Myocyte (in vitro differentiated cells): ENCODE results near the gene KDF1. TPM values are rescaled to one million over a fixed set of nuclear protein-coding genes. Genes with fewer than 3 reads are reported as not detected.
"Not testable (repeated sequence)": the region's sequence is repeated elsewhere in the genome, so short reads cannot be mapped to it uniquely, and the experiment has no call there.

Source experiments
- DNase-seq: peaks from one replicate; pipeline ENCODE4 v3.0.0-alpha.2; 2012; ENCODE audit warnings: low read depth
- total RNA-seq: library from RNA; depleted of rRNA; stranded (reverse); fragments of >200 nt; gene quantifications from 2 replicates; pipeline ENCODE4 v1.2.3, GENCODE V29; 2014

The KDF1 gene
- total RNA-seq, 1 donor from 2014 or later, result not detected

DNA sequence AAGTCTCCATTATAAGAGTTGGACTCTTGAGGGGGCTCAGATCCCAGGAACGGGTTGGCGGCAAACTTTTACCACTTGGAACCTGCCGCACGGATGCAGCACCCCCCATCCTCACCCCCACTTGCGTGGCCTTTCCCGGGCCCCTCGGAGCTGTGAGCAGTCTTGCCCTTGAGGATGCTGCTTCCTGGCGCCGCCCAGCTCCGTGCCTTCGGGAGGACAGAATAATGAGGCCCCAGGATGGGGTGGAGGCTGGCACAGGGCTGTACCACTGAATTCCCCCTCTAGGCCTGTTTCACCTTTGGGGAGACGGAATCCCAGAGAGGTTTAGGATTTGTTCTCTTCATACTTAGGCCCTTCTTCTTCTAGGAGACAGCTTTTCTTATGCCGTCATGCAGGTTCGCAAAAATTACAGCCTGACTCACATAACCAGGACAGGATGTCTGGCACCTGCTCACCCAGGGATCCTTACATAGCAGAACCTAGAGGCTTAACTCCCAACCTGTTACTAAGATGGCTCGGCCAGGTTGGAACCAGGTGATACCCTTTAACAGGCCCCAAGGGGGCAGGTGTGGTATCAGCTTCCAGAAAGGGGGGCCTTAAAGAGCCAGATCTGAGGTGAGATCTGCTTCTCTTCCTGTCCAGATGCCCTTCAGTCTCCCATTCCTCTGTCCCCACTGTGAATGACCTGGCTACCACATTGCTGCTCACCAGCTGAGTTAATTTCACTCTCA is 34.7 kb upstream of the KDF1 start:
- no peak for DNase-seq

DNA sequence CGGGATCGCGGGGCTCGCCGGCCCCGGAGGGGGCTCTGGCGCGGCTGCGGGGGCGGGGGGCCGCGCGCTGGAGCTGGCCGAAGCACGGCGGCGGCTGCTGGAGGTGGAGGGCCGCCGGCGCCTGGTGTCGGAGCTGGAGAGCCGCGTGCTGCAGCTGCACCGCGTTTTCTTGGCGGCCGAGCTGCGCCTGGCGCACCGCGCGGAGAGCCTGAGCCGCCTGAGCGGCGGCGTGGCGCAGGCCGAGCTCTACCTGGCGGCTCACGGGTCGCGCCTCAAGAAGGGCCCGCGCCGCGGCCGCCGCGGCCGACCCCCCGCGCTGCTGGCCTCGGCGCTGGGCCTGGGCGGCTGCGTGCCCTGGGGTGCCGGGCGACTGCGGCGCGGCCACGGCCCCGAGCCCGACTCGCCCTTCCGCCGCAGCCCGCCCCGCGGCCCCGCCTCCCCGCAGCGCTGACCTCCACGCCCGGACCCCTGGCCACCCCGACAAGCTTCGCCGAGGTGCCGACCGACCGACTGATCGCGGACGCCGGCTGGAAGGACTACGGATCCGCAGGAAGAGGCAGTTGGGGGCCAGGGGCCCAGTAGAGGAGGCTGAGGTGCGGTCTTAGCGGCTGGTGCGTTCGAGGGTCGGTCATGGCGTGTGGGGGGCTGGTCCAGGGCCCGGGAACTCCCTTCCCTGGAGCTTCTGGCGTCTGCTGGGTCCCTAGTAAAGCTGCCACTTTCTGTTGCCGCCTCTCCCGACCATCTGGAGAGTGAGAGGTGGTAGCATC is 33.9 kb upstream of the KDF1 start:
- no peak for DNase-seq

DNA sequence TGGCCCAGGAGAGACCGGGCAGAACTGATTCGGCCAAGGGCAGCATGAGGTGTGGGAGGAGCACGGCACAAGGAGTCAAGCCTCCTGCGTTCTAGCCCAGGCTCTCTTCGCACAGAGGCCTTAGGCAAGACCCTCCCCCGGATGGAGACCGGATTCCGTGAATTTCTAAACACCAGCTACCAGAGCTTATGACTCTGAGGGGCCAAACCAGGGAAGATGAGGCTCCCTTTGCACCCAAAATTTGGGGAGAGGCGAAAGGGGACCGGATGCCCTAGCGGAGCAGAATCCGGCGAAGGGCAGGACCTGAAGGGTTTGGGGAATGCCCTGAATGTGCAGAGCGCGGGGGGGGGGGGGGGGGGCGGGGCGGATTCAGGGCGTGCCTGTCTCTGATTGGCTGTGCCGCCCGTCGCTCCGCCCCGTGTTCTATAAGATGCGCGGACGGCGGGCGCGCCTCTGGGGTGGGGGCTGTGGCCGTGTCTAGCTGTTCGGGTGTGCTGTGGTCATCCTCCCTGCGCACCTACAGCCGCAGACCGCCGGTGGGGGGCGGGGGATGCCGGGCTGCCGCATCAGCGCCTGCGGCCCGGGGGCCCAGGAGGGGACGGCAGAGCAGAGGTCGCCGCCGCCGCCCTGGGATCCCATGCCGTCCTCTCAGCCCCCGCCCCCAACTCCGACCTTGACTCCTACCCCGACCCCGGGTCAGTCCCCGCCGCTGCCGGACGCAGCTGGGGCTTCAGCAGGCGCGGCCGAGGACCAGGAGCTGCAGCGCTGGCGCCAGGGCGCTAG is 33.2 kb upstream of the KDF1 start, which contains the start of gene TRNP1:
TRNP1 (plus strand) TSS at position 456 of the 783 bp plus-strand sequence; CDS start at position 551, 95 bp downstream.
- peak; percentile 52 for DNase-seq

DNA sequence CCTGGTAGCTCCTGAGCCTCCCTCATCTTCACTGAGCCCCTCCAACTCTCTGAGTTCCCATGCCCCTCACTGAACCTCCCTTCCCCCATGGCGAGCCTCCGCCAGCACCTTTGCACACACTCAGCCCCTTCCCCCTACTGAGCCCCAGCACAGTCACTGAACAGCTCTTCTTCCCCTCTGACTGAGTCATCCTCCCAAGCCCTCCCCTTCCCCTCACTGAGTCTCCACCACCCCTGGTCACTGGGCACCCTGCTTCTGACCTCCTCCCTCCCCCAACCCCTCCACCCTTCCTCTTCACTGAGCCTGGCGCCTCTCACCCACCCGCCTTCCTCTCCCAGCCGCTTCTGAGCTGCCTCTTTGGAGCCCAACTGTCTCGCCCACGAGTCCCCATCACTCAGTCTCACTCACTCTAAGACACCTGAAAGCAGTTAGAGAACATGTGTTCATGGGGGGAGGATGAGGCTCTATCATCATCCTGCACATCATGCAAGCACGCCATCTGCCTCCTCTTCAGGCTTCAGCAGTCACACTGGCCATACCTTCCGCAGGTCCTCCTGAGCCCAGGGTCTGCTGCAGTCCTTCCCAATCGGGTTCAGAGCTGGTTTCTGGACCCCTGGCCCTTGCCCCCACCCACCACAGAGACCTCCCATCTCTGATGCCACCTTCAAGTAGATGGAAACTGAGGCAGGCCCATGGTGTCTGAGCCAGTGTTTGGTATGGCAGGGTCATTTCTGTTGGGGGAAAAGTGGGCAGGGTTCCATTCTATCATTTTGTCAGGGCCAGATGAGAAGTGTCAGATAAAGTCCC is 31.2 kb upstream of the KDF1 start:
- no peak for DNase-seq

DNA sequence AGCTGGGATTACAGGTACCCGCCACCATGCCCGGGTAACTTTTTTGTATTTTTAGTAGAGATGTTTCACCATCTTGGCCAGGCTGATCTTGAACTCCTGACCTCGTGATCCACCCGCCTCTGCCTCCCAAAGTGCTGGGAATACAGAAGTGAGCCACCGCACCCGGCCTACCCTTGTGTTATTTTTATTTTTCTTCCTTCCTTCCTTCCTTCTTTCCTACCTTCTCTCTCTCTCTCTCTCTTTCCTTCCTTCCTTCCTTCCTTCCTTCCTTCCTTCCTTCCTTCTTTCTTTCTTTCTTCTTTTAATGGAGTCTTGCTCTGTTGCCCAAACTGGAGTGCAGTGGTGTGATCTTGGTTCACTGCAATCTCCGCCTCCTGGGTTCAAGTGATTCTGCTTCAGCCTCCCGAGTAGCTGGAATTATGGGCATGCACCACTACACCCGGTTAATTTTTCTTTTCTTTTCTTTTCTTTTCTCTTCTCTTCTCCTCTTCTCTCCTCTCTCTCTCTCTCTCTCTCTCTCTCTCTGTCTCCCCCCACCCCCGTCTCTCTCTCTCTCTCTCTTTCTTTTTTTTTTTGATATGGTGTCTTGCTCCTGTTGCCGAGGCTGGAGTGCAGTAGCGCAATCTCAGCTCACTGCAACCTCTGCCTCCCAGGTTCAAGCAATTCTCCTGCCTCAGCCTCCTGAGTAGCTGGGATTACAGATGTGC is 29.3 kb upstream of the KDF1 start:
- not testable (repeated sequence) for DNase-seq

DNA sequence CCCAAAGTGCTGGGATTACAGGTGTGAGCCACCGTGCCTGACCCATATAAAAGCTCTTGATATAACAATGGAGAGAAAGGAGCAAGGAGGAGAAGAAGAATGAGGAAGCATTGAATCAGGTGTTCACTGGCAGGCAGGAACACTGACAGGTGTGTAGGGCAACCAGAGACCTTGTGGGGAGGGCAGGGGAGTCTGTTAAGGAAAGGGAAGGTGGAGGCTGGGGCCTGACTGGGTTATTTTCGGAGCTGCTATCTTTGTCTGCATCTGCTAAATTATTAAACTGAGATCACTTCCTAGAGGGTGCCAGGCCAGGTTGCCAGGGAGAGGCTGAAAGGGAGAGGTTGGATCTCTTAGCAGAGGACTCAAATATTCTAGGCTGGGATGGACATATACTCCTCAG is 26.4 kb upstream of the KDF1 start:
- DNase-seq, result no peak

DNA sequence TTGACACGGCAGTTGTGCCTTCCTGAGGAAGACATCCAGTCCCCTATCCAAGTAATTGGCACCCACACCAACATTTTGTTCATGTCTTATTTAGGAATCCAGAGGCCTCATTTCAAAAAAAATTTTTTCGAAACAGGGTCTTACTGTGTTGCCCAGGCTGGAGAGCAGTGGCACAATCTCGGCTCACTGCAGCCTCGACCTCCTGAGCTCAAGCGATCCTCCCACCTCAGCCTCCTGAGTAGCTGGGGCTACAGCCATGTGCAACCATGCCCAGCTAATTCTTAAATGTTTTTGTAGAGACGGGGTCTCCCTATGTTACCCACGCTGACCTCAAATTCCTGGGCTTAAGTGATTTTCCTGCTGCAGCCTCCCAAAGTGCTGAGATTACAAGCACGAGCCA is 24.0 kb upstream of the KDF1 start:
- DNase-seq, result no peak

DNA sequence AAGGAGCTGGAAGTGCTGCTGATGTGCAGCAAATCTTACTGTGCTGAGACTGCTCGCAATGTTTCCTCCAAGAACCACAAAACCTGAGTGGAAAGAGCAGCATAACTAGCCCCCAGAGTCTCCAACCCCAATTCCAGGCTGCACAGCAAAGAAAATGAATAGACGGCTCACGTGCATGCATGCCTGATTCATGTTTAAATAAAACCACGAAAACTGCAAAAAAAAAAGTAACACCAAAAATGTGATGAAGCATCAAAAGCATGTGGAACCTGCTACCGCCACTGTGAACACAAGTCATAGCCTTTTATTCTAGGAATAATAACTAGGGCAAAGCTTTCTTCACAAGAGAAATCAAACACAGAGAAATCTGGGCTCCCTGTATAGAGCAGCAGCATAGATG is 23.6 kb upstream of the KDF1 start:
- no peak for DNase-seq

DNA sequence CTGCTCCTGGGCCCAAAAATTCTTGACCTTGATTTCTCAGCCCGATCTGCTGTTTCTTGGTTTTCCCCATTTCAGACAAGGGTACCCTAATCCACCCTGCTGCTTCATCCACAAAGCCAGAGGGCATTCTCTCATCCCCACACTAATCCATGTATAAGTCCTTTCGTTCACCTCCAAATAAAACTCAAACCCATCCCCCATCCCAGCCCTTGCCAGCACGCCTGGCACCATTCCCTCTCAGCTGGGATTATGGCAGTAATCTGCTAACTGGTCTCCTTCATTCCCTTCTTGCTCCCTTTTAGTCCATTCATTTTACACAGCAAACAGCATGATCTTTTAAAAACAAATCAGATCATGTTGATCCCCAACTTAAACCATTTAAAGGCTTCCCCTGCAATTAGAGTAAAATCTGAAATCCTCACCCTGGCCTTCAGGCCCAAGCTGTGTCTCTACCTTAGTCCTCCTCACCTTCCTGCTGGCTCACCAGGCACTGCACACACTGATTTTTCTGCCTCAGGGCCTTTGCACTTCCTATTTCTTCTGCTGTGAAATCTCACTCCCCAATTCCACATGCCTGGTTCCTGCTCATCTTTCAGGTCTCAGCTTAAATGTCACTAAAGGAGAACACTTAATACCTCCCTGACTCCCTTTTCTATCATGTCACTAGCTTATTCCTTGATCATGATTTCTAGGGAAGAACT is 21.0 kb upstream of the KDF1 start:
- no peak for DNase-seq

DNA sequence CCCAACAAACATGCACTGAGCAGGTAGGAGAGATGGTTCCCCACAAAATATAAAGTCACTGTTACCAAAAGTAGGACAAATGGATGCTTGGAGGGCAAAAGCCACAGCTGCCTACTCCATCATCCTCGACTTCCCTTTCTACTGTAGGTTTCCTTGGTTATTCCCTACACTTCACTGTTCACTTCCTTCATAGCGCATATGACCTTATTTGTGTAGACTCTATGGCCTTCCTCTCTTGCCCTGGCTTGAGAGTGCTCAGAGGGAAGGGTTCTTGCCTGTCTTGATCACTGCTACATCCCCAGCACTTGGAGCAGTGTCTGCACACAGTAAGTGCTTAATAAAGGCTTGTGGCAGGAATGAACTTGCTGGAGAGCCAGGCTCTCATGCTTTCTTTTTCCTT is 18.6 kb upstream of the KDF1 start:
- DNase-seq, result no peak

DNA sequence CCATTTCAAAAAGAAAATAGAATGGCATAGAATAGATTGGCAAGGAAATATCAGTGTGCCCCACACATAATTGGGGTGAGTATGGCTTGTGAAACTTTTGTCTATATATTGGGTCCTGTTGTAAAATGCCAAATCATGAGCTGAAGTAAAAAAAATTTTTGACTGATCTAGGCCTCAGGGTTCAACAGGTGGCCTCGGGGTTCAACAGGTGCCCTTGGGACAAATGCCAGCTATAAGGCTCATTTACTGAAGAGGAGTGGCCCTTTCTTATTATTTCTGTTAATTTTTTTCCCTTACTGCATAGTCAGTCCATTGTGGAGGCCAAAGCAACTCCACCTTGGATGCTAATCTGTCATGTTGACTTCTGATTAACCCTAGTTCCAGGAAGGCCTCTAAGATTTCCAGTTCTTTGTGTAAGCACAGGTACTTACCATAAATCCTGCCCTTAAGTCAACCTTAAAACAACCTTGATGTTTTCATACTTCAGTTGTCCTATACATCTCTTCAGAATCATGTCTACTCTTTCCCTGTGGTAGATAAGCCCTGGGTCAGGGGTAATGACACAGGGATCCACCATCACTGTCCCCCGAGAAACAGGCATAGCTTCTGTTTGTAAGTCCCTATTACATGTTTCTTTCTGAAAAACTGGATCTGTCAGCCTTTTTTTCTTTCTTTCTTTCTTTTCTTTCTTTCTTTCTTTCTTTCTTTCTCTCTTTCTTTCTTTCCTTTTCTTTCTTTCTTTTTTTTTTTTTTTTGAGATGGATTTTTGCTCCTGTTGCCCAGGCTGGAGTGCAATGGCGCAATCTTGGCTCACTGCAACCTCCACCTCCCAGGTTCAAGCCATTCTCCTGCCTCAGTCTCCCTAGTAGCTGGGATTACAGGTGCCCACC is 16.6 kb upstream of the KDF1 start:
- DNase-seq, result no peak

DNA sequence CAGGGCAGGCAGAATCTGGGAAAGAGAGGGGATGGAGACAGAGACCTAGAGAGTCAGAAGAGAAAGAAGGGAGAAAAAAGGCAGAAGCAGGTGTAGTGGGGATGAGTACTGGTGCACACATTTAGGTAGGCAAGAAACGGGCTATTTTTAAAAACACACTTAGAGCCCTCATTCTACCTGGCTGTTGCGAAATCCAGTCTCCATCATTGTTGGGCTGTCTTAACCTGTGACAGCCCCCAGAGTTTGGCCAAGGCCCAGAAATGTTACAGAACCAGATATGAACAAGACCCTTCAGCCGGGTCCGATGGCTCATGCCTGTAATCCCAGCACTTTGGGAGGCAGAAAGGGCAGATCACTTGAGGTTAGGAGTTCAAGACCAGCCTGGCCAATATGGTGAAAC is 12.6 kb upstream of the KDF1 start:
- DNase-seq, result no peak

DNA sequence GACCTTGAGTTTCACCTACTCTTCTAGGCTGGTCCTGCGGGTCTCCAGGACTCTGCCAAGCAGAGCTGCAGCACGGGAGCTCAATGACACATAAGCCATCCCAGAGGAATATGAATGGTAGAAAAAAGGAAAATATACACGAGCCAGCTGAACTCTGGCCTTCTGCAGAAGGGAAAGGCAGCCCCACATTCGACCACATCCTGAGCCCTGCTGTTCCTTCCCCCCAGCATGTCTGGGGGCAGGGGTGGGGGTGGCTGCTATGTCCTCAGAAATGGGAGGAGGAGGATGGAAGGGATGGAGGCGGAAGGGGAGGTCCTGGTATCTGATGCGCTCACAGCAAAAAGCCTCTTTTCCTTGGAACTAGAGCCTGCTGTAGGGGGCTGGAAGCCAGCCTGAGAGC is 12.1 kb upstream of the KDF1 start:
- DNase-seq, result no peak

DNA sequence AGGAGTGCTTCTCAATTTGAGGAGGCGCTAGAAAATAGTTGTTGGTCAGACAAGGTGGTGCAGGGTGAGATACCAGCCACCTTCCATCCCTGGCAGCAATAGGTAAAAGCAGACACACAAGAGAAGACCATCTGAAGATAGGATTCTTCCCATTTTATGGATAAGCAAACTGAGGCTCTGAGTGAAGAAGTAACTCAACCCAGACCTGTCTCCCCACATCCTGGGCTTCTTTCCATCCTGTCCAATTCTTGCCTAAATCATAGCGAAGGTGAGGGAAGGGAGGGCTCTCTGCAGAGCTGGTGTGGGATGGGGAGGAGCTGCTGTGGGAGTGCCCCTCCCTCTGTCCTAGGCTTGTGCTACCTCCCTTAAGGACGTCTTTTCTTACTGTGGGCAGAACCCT is 11.3 kb upstream of the KDF1 start:
- no peak for DNase-seq

DNA sequence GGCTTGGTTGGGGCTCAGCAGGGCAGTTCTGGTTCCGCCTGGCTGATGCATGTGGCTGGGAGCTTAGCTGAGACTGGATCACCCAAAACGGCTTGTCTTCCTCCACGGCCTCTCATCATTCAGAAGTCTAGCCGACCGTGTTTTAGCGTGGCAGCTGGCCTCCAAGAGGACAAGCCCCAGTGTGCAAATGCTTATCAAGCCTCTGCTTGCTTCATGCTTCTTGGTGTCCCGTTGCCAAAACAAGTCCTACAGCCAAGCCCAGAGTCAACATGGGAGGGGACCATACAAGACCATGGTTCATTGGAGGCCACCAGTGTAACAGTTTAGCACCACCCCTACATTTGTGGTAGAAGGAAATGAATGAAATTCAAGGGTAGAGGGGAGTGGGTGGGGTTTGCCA is 10.5 kb upstream of the KDF1 start:
- peak; percentile 17 for DNase-seq

DNA sequence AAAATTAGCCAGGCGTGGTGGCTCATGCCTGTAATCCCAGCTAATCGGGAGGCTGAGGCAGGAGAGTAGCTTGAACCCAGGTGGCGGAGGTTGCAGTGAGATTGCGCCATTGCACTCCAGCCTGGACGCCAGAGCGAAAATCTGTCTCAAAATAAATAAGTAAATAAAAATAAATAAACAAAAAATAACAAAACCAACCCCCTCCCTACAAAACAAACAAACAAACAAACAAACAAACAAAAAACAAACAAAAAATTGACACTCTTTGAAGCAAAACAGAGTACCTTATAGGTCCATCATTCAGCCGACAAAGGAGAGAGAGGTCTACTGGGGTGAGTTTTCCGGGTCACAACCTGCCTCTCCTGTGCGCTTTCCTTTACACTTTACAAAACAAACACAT is 5.4 kb upstream of the KDF1 start:
- no peak for DNase-seq

DNA sequence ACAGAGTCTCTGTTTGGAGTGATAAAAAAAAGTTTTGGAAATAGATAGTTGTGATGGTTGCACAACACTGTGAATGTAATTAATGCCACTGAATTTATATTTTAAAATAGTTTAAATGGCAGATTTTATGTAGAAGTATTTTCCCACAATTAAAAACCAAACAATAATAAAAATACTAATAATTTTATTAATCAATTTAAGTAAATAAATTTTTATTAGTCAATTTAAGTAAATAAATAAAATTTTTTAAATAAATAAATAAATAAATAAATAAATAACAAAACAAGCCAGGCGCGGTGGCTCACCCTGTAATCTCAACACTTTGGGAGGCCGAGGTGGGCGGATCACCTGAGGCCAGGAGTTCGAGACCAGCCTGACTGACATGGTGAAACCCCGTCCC is 4.9 kb upstream of the KDF1 start:
- DNase-seq, result no peak

DNA sequence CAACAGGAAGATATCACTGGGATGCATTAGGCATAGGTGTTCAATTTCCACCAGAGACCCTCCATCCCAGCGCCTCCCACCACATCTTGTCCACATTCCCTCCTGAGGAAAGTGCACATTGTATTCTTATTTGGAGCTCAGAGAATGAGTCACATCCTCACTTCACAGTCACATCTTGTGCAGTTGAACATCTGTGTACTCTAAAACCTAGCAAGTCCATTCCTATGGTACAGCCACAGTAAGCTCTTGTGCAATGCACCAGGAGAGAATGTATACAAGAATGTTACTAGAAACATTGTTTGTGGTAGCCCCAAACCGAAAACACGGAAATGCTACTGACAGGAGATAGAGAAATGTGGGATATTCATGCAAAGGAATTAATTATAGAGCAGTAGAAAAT is 1.6 kb upstream of the KDF1 start:
- DNase-seq, result peak; percentile 14

DNA sequence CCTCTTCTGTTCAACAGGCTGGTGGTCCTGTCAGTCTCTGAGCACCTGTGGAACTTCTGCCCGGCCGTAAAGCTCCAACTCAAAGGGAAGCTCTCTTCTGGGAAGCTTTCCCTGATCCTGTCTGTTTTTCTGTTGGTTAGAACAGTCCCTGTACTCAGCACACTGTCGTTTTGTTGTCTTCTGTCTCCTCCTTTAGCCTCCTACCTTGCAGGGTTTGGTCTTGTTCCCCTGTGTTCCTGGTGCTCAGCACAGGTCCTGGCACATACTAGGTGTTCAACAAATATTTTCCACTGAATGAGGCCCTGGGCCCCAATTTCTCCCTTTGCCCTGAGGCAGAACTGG is 328 bp upstream of the KDF1 start:
- DNase-seq, result no peak
